Activated T-cell treated with anti-CD3 and anti-CD28 coated beads, Interleukin-2, amount 50 U/mL, for 4 hours (primary cell): ENCODE measurements around the gene CDC42EP5. TPM values are rescaled to one million over a fixed set of nuclear protein-coding genes. Genes with fewer than 3 reads are reported as not detected.
A peak's percentile ranks its signal among the peaks of the same experiment; 100 is the strongest.
"Not testable (repeated sequence)": the region's sequence is repeated elsewhere in the genome, so short reads cannot be mapped to it uniquely, and the experiment has no call there.

Source experiments
- ATAC-seq, 2 donors: fragments of 200-7000 bp; cut with Tn5 transposase; one replicate each; pipeline ENCODE4 v1.10.0; 2021
- DNase-seq: peaks from one replicate; pipeline ENCODE4 v3.0.0-alpha.2; 2020
- H3K27me3 Mint-ChIP-seq: one replicate; pipeline ENCODE4 v1.8.0; 2021; ENCODE audit warnings: low read depth, mixed read lengths
- H3K36me3 Mint-ChIP-seq: one replicate; pipeline ENCODE4 v1.8.0; 2022; ENCODE audit warnings: mixed read lengths; ENCODE audit not compliant: insufficient read depth
- H3K4me1 Mint-ChIP-seq: one replicate; pipeline ENCODE4 v1.8.0; 2021; ENCODE audit warnings: low read depth, mixed read lengths
- H3K4me3 Mint-ChIP-seq: one replicate; pipeline ENCODE4 v1.8.0; 2021; ENCODE audit warnings: mild to moderate bottlenecking, moderate library complexity, mixed read lengths
- H3K9me3 Mint-ChIP-seq: one replicate; pipeline ENCODE4 v1.8.0; 2021; ENCODE audit warnings: mixed read lengths
- total RNA-seq, 3 donors: library from RNA; stranded (reverse); gene quantifications; one replicate each; pipeline ENCODE4 v1.2.1, GENCODE V29; 2021

CDC42EP5 gene
- total RNA-seq, 3 donors from 2014 or later, result 0.30 TPM; not detected in 2

DNA sequence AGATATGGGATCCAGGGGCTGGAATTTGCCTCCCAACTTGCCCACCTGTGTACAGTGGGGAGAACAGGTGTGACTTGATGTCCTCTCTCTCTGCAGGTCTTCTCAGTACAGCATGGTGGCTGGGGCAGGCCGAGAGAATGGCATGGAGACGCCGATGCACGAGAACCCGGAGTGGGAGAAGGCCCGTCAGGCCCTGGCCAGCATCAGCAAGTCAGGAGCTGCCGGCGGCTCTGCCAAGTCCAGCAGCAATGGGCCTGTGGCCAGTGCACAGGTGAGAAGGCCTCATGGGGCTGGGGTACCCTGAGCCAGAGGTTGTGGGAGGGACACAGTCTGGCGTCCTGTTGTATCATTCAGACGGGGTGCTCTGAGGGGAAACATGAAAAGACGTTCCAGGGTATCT, 21.1 kb downstream of the CDC42EP5 start:
- no peak for ATAC-seq
- peaks cover 27% of the 10 kb centered on the region for H3K36me3 Mint-ChIP-seq
- H3K4me3 Mint-ChIP-seq, result no peak overlapping the region
- H3K27me3 Mint-ChIP-seq, result no peaks in the 10 kb centered on the region
- H3K9me3 Mint-ChIP-seq, result no peaks in the 10 kb centered on the region
- DNase-seq, result no peak
- H3K4me1 Mint-ChIP-seq, result peaks cover 39% of the 10 kb centered on the region

DNA sequence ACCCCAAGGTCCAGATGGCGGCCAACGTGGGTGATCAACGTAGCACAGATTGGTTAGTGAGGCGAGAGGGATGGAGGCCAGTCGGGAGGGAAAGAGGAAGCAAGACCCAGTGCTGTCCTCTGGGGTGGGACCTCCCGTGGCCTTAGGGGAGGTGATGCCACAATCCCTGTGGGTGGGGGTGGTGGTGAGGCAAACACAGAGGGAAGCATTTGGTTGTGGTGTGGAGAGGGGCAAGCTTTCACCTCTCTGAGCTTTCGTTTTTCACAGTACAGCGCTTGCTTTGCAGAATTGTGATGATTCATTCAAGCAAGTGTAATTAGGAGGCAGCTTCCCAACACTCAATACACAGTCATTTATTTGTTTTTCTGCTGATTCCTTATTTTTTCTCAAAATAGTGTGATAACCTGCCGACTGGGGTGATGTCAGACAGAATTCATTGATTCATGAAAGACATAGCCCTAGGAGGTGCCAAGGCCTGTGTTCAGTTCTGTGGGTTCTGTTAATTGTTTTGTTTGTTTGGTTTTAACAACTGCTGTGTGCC, 21.7 kb downstream of the CDC42EP5 start:
- ATAC-seq, result no peak
- DNase-seq, result no peak
- peaks cover 43% of the 10 kb centered on the region for H3K4me1 Mint-ChIP-seq

DNA sequence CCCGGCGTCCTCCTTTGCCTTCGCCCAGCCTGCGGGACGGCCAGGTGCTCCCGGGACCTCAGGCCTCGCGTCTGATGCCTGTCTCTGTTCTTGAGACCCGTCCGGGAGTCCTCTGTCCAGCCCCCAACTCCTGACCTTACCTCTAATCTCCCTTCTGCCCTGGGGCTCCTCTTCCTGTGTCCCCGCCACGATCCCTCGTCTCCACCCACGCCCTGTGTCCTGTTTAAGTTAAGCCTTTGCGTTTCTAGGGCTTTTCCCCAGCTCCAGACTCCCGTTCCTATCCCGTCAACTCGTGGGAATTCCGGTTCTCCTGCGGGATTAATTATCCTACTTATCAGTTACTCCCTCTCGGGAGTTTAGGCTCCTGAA, 23.4 kb downstream of the CDC42EP5 start:
- Mint-ChIP-seq H3K4me1 (peaks cover 43% of the 10 kb centered on the region), H3K36me3 (peaks cover 23% of the 10 kb centered on the region), H3K27me3 (no peaks in the 10 kb centered on the region), H3K9me3 (no peaks in the 10 kb centered on the region), H3K4me3 (peak overlapping the region; percentile 100)
- ATAC-seq (peak; percentile 0 to 1), DNase-seq (no peak)

More for the DNA sequence above, 21.7 kb downstream of the CDC42EP5 start:
- Mint-ChIP-seq H3K27me3 (no peaks in the 10 kb centered on the region), H3K9me3 (no peaks in the 10 kb centered on the region), H3K4me3 (peak overlapping the region; percentile 100), H3K36me3 (peaks cover 27% of the 10 kb centered on the region)

DNA sequence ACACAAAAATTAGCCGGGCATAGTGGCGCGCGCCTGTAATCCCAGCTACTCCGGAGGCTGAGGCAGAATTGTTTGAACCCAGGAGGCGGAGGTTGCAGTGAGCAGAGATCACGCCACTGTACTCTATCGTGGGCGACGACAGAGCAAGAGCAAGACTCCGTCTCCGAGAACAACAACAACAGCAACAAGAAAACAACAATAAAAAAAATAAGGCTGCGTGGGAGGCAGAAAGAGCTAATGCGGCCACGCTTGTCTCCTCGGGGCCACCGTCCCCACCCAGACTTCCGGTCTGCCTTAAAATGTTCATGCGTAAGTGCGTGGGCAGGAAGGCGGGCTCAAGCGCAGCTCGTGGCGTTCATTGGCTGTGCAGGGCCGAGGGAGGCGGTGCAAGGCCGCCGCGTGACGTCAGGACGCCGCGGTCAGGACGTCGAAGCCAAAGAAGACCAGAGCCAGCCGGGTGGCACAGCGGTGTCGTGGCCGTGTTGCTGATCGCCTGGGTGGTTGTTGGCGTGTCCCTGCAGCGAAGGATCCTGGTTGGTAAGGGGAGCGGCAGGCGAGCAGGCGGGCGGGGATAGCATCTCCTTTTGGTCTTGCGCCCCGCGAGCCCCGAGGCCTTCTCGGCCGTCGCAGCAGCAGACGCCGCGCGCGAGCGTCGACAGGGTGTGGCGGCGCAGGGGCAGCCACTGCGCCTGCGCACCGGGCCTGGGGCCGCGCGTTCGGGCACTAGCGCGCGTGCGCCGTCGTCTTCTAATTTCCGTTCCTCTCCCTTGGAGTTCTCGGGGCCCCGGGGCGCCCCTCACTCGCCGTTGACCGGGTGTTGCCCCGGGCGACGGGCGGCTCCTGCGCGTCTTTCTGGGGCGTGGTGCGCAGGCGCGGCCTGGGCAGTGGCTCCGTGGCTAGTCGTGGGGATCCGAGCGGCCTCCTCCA, 24.1 kb downstream of the CDC42EP5 start, which contains the start of gene LENG8:
LENG8 (plus strand) TSS at position 426 of the 927 bp plus-strand sequence. CDS start 2,146 bp downstream, outside the sequence.
- peaks cover 22% of the 10 kb centered on the region for H3K36me3 Mint-ChIP-seq
- ATAC-seq, result peak; percentile 92 to 93

DNA sequence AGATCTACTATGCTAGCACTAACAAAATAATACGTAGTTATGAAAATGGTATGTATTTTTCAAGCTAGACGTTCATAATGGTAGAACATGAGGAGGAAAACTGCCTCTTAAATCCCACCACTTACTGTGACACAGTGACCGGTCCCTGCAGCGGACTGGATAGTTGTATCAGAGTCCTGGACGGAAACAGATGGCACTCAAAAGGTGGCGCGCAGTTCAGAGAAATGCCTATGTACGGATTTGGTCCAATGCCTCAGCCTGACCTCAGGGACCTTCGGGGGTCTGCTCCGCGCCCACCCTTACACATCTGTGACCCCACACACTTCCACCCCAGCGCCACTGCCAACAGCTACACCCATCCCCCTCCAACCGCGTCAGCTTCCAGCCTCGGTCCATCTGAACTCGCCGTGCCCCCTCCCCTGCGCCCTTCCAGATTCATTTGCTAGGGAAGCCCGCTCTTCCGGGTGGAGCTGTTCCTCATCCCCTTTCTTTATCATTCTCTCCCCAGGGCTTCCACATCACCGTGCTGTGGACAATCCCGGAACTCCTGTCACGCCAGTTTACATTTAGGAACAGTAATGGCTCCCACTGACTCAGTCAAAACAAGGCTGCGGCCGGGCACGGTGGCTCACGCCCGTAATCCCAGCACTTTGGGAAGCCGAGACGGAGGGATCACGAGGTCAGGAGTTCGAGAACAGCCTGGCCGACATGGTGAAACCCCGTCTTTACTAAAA, 24.9 kb downstream of the CDC42EP5 start:
- ATAC-seq, result peak; percentile 31 to 41
- peak; percentile 25 for DNase-seq
- no peaks in the 10 kb centered on the region for H3K27me3 Mint-ChIP-seq
- H3K36me3 Mint-ChIP-seq, result peaks cover 16% of the 10 kb centered on the region
- H3K4me3 Mint-ChIP-seq, result peak overlapping the region; percentile 100
- peaks cover 43% of the 10 kb centered on the region for H3K4me1 Mint-ChIP-seq
- no peaks in the 10 kb centered on the region for H3K9me3 Mint-ChIP-seq

More for the DNA sequence above, 24.1 kb downstream of the CDC42EP5 start, which contains the start of gene LENG8:
- Mint-ChIP-seq H3K4me3 (peak within 1 kb of the TSS; percentile 100), H3K4me1 (peaks cover 43% of the 10 kb centered on the region), H3K27me3 (no peaks in the 10 kb centered on the region), H3K9me3 (no peaks in the 10 kb centered on the region)
- peak; percentile 96 for DNase-seq

DNA sequence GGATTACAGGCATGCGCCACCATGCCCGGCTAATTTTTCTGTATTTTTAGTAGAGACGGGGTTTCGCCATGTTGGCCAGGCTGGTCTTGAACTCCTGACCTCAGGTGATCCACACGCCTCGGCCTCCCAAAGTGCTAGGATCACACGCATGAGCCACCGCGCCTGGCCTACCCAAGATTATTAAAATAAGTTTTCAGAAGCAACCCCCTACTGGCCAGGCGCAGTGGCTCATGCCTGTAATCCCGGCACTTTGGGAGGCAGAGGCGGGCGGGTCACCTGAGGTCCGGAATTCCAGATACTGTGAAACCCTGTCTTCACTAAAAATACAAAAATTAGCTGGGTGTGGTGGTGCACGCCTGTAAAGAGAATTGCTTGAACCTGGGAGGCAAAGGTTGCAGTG, 26.7 kb downstream of the CDC42EP5 start:
- H3K9me3 Mint-ChIP-seq, ATAC-seq, H3K27me3 Mint-ChIP-seq, H3K4me3 Mint-ChIP-seq, DNase-seq, H3K36me3 Mint-ChIP-seq: not testable (repeated sequence)
- H3K4me1 Mint-ChIP-seq, result peaks cover 37% of the 10 kb centered on the region

DNA sequence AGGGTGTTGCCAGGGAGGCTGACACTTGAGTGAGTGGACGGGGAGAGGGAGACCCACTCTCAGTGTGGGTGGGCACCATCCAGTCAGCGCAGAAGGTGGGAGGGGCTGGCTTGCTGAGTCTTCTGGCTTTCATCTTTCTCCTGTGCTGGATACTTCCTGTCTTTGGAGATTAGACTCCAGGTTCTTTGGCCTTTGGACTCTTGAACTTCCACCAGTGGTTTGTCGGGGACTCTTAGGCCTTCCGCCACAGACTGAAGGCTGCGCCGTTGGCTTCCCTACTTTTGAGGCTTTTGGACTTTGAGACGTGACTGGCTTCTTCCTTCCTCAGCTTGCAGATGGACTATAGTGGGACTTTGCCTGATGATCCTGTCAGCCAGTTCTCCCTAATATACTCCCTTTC, 28.4 kb downstream of the CDC42EP5 start:
- H3K36me3 Mint-ChIP-seq, result peaks cover 6% of the 10 kb centered on the region
- no peak overlapping the region for H3K4me3 Mint-ChIP-seq
- no peak for ATAC-seq

DNA sequence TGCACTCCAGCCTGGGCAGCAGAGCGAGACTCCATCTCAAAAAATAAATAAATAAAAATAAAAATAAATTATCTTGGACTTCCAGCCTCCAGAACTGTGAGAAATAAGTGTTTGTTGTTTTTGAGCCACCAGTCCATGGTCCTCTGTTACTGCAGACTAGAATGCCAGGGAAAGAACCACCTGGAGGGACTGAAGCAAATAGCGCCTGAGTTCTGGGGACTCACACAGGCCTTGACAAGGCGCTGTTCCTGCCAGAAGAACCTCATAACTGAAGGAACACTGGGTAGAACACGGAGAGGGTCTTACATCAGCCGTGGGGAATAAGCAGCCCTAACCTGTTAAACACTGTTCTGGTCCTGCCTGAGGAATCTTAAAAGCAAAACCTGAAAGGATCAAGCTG, 32.5 kb downstream of the CDC42EP5 start:
- no peak for DNase-seq
- no peak overlapping the region for H3K4me3 Mint-ChIP-seq
- peaks cover 4% of the 10 kb centered on the region for H3K4me1 Mint-ChIP-seq
- H3K9me3 Mint-ChIP-seq, result no peaks in the 10 kb centered on the region
- H3K36me3 Mint-ChIP-seq, result peaks cover 6% of the 10 kb centered on the region
- no peaks in the 10 kb centered on the region for H3K27me3 Mint-ChIP-seq
- ATAC-seq, result no peak

More for the DNA sequence above, 28.4 kb downstream of the CDC42EP5 start:
- DNase-seq, result no peak
- no peaks in the 10 kb centered on the region for H3K27me3 Mint-ChIP-seq
- no peaks in the 10 kb centered on the region for H3K9me3 Mint-ChIP-seq
- peaks cover 21% of the 10 kb centered on the region for H3K4me1 Mint-ChIP-seq

DNA sequence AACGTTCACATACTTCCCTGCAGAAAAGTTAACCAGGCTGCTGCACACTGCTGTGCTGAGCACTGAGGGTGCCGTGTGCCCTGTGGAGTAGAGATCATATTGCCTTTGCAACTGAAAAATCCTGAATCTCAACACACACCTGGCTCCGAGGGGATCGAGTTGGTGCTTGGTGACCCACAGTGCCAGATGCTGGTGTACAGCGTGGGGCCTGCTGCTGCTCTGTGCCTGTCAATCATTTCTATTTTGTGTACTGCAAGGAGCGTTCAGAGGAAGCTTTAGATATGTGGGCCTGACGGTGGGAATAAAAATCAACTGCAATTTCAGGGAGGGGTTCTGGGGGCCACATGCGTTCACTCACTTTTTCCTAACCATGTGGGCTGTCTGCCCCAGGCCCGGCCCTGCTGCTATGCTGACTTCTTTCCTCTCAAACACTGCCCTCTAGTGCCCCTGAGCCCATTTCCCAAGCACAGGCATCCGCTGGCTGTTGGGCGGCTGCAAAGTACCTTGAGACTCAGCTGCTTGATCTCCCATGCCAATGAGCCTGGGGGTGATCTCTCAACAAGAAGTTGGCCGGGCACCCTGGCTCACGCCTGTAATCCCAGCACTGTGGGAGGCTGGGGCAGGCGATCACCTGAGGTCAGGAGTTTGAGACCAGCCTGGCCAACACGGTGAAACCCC, 33.8 kb downstream of the CDC42EP5 start:
- Mint-ChIP-seq H3K4me1 (peaks cover 13% of the 10 kb centered on the region), H3K36me3 (peaks cover 6% of the 10 kb centered on the region), H3K4me3 (no peak overlapping the region), H3K9me3 (no peaks in the 10 kb centered on the region), H3K27me3 (no peaks in the 10 kb centered on the region)
- peak; percentile 53 to 66 for ATAC-seq
- DNase-seq, result no peak

DNA sequence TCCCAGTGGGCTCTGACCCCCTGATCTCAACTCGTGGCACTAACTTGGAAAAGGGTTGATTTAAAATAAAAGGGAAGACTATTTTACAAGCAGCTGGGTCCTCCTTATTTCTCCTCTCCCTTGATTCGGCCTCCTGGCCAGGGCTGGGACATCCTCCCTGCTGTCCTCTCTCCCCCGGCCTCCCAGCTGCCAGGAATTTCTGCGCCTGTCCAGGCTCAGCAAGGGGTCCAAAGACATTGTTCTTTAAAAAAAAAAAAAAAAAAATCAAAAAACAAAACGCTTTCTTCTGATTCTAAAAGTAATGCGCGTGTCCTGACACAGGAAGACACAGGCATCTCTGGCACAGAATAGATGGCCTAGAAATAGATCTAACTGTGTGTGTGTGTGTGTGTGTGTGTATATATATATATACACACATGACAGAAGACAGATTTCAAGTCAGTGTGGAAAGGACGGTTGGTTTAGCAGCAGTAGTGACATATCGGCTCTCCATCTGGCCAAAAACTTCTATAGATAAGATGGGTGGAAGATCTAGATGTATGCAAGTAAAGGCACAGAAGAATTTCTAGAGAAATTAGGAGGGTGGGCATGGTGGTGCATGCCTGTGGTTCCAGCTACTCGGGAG, 36.4 kb downstream of the CDC42EP5 start:
- Mint-ChIP-seq H3K27me3 (no peaks in the 10 kb centered on the region), H3K9me3 (no peaks in the 10 kb centered on the region), H3K4me1 (peaks cover 17% of the 10 kb centered on the region), H3K4me3 (no peak overlapping the region), H3K36me3 (peaks cover 1% of the 10 kb centered on the region)
- ATAC-seq, result no peak
- DNase-seq, result no peak

DNA sequence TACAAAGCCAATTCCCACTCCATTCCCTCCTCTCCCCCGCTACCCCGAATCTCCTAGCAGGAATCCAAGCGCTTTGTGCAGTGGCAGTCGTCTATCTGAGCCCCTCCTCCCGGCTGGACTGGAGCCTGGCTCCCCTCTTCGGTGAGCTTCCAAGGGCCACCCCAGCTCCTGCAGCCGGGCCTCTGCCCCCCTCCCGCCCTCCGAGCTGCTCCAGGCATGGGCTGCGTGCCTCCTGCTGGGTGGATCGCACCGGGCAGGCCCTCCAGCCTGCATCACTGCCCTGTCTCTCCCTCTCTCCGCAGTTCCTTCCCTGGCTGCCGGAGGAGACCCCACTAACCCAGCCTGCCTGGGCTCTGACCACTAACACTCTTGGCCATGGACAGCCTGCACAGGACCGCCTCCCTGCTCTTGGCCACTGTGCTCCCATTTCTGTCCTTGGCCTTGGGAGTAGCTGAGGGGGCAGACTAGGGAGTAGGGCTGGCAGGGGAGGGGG, 37.0 kb downstream of the CDC42EP5 start:
- Mint-ChIP-seq H3K27me3 (no peaks in the 10 kb centered on the region), H3K4me1 (peaks cover 19% of the 10 kb centered on the region), H3K4me3 (no peak overlapping the region), H3K36me3 (peaks cover 1% of the 10 kb centered on the region), H3K9me3 (no peaks in the 10 kb centered on the region)
- DNase-seq, result no peak
- ATAC-seq, result no peak

DNA sequence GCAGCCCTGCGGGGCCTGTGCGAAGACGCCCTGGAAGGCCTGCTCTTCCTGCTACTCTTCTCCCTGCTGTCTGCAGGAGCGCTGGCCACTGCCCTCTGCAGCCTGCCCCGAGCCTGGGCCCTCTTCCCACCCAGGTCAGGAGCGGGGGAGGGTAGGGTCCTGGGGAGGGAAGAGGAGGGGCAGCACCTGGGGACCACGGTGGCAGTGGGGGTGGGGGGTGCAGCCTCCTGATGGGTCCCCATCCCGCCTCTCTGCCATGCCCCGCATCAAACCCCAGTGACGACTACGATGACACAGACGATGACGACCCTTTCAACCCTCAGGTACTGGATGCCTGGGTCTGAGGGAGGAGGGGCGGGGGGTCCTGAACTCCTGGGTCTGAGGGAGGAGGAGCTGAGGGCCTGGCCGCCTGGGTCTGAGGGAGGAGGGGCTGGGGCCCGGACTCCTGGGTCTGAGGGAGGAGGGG, 37.5 kb downstream of the CDC42EP5 start:
- Mint-ChIP-seq H3K4me1 (peaks cover 21% of the 10 kb centered on the region), H3K36me3 (no peaks in the 10 kb centered on the region), H3K9me3 (no peaks in the 10 kb centered on the region), H3K27me3 (no peaks in the 10 kb centered on the region), H3K4me3 (no peak overlapping the region)
- DNase-seq (no peak), ATAC-seq (no peak)

DNA sequence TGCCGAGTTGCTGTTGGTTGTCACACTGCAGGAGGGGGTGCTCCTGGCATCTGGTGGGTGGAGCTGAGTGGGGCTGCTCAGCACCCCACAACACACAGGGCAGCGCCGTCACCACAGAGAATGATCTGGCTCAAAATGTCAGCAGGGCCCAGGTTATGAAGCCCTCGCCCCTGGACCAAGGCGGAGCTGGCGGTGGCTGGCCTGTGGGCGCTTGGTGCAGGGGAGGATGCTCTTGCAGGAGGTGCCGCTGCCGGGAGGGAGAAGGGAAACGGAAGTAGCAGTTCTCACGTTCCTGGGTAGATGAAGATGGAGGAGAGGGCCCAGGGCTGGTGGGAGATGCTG, 38.3 kb downstream of the CDC42EP5 start:
- Mint-ChIP-seq H3K27me3 (no peaks in the 10 kb centered on the region), H3K4me1 (peaks cover 21% of the 10 kb centered on the region), H3K9me3 (no peaks in the 10 kb centered on the region), H3K36me3 (no peaks in the 10 kb centered on the region), H3K4me3 (peak overlapping the region; percentile 25)
- peak in 1 of 2 donors; percentile 23 for ATAC-seq
- no peak for DNase-seq
